ENCODE data around the gene PGAM2.
"Not testable (repeated sequence)": the region's sequence is repeated elsewhere in the genome, so short reads cannot be mapped to it uniquely, and the experiment has no call there.

PGAM2 gene

GRCh38 chr7:44018857-44019807, 46.2 kb downstream of the PGAM2 start:
- peak; percentile 96 for DNase-seq

- not testable (repeated sequence) for DNase-seq
Observed at GRCh38 chr7:44015090-44015489, 50.3 kb downstream of the PGAM2 start.
